ENCODE results near the gene OCA2. TPM values are rescaled to one million over a fixed set of nuclear protein-coding genes. Genes with fewer than 3 reads are reported as not detected.
"Not testable (repeated sequence)": the region's sequence is repeated elsewhere in the genome, so short reads cannot be mapped to it uniquely, and the experiment has no call there.

OCA2 gene
- polyA plus RNA-seq, 1 donor (not counting 4 experiments of a cell fraction or from before 2014, with no cell fraction given), result 0.05 TPM

- Histone ChIP-seq H3K9me1 (ENCODE audit: control insufficient read depth, extremely low read depth, insufficient read depth, low read length) (no peaks in the 10 kb centered on the region), H3K36me3 (ENCODE audit: control insufficient read depth in 2 of 2, extremely low read depth in 1 of 2, insufficient read depth in 2 of 2, low read length in 2 of 2) (no peaks in the 10 kb centered on the region), H4K20me1 (ENCODE audit: control insufficient read depth, extremely low read depth, insufficient read depth, low read length) (no peaks in the 10 kb centered on the region), H3K4me1 (ENCODE audit: control insufficient read depth, extremely low read depth, insufficient read depth, low read length) (no peaks in the 10 kb centered on the region), H3K27ac (ENCODE audit: control insufficient read depth, insufficient read depth, low read length) (no peak overlapping the region), H3K9ac (ENCODE audit: control insufficient read depth, extremely low read depth, insufficient read depth, low read length) (no peak overlapping the region), H3K4me3 (ENCODE audit: control insufficient read depth in 2 of 3, extremely low read depth in 1 of 3, insufficient read depth in 2 of 3, low read depth in 1 of 3, low read length in 3 of 3) (no peak overlapping the region), H3K27me3 (ENCODE audit: control insufficient read depth, extremely low read depth, insufficient read depth, low read length) (no peaks in the 10 kb centered on the region), H3K9me3 (ENCODE audit: control insufficient read depth, low read depth, low read length) (peaks cover 2% of the 10 kb centered on the region), H2AFZ (ENCODE audit: control insufficient read depth, low read length) (no peak overlapping the region), H3K79me2 (ENCODE audit: control insufficient read depth, insufficient read depth, low read length) (no peaks in the 10 kb centered on the region), H3K4me2 (ENCODE audit: control insufficient read depth, extremely low read depth, insufficient read depth, low read depth, low read length) (no peak overlapping the region)
- TF ChIP-seq CTCF (optimal IDR thresholded peaks at IDR 0.05 in 1 of 3, IDR thresholded peaks at IDR 0.05 in 1 of 3, conservative IDR thresholded peaks at IDR 0.05 in 1 of 3; ENCODE audit: extremely low read depth in 1 of 3, insufficient read depth in 2 of 3, low read length in 3 of 3) (no peak), EZH2 (IDR thresholded peaks at IDR 0.05; ENCODE audit: low read length) (no peak)
- FAIRE-seq (no peak), DNase-seq (ENCODE audit: low read depth, low spot score) (no peak)
- dilution Hi-C loops (cut with MboI; ENCODE audit: extremely low pct_ligation_motif_present, low sequenced_read_pairs), result no loop called here
These were observed 142.8 kb downstream of the OCA2 start for GRCh38 chr15:27956285-27956684.

- TF ChIP-seq EZH2 (IDR thresholded peaks at IDR 0.05; ENCODE audit: low read length) (no peak), CTCF (optimal IDR thresholded peaks at IDR 0.05 in 1 of 3, IDR thresholded peaks at IDR 0.05 in 1 of 3, conservative IDR thresholded peaks at IDR 0.05 in 1 of 3; ENCODE audit: extremely low read depth in 1 of 3, insufficient read depth in 2 of 3, low read length in 3 of 3) (no peak)
- no peak for FAIRE-seq
- no peaks in the 10 kb centered on the region for H4K20me1 ChIP-seq (ENCODE audit: control insufficient read depth, extremely low read depth, insufficient read depth, low read length)
These were observed 144.0 kb downstream of the OCA2 start for GRCh38 chr15:27955087-27955486.

GRCh38 chr15:27952593-27952992, 146.5 kb downstream of the OCA2 start:
- dilution Hi-C loops (cut with MboI; ENCODE audit: extremely low pct_ligation_motif_present, low sequenced_read_pairs); H4K20me1 ChIP-seq (ENCODE audit: control insufficient read depth, extremely low read depth, insufficient read depth, low read length); H3K36me3 ChIP-seq (ENCODE audit: control insufficient read depth in 2 of 2, extremely low read depth in 1 of 2, insufficient read depth in 2 of 2, low read length in 2 of 2); FAIRE-seq; H3K27ac ChIP-seq (ENCODE audit: control insufficient read depth, insufficient read depth, low read length); H3K9me3 ChIP-seq (ENCODE audit: control insufficient read depth, low read depth, low read length); H3K27me3 ChIP-seq (ENCODE audit: control insufficient read depth, extremely low read depth, insufficient read depth, low read length); H3K79me2 ChIP-seq (ENCODE audit: control insufficient read depth, insufficient read depth, low read length); H3K4me1 ChIP-seq (ENCODE audit: control insufficient read depth, extremely low read depth, insufficient read depth, low read length); H3K4me3 ChIP-seq (ENCODE audit: control insufficient read depth in 2 of 3, extremely low read depth in 1 of 3, insufficient read depth in 2 of 3, low read depth in 1 of 3, low read length in 3 of 3); H2AFZ ChIP-seq (ENCODE audit: control insufficient read depth, low read length); H3K9ac ChIP-seq (ENCODE audit: control insufficient read depth, extremely low read depth, insufficient read depth, low read length); DNase-seq (ENCODE audit: low read depth, low spot score); H3K4me2 ChIP-seq (ENCODE audit: control insufficient read depth, extremely low read depth, insufficient read depth, low read depth, low read length); H3K9me1 ChIP-seq (ENCODE audit: control insufficient read depth, extremely low read depth, insufficient read depth, low read length): not testable (repeated sequence)

More at GRCh38 chr15:27955087-27955486, 144.0 kb downstream of the OCA2 start:
- Histone ChIP-seq H3K4me3 (ENCODE audit: control insufficient read depth in 2 of 3, extremely low read depth in 1 of 3, insufficient read depth in 2 of 3, low read depth in 1 of 3, low read length in 3 of 3) (no peak overlapping the region), H3K27ac (ENCODE audit: control insufficient read depth, insufficient read depth, low read length) (no peak overlapping the region), H3K4me1 (ENCODE audit: control insufficient read depth, extremely low read depth, insufficient read depth, low read length) (no peaks in the 10 kb centered on the region), H3K9me3 (ENCODE audit: control insufficient read depth, low read depth, low read length) (peaks cover 5% of the 10 kb centered on the region), H3K79me2 (ENCODE audit: control insufficient read depth, insufficient read depth, low read length) (no peaks in the 10 kb centered on the region), H3K4me2 (ENCODE audit: control insufficient read depth, extremely low read depth, insufficient read depth, low read depth, low read length) (no peak overlapping the region), H3K27me3 (ENCODE audit: control insufficient read depth, extremely low read depth, insufficient read depth, low read length) (no peaks in the 10 kb centered on the region), H3K9me1 (ENCODE audit: control insufficient read depth, extremely low read depth, insufficient read depth, low read length) (no peaks in the 10 kb centered on the region), H2AFZ (ENCODE audit: control insufficient read depth, low read length) (no peak overlapping the region), H3K36me3 (ENCODE audit: control insufficient read depth in 2 of 2, extremely low read depth in 1 of 2, insufficient read depth in 2 of 2, low read length in 2 of 2) (no peaks in the 10 kb centered on the region), H3K9ac (ENCODE audit: control insufficient read depth, extremely low read depth, insufficient read depth, low read length) (no peak overlapping the region)
- DNase-seq (ENCODE audit: low read depth, low spot score), result no peak
- dilution Hi-C loops (cut with MboI; ENCODE audit: extremely low pct_ligation_motif_present, low sequenced_read_pairs), result no loop called here
